ENCODE measurements around the gene ASXL2.

DNA sequence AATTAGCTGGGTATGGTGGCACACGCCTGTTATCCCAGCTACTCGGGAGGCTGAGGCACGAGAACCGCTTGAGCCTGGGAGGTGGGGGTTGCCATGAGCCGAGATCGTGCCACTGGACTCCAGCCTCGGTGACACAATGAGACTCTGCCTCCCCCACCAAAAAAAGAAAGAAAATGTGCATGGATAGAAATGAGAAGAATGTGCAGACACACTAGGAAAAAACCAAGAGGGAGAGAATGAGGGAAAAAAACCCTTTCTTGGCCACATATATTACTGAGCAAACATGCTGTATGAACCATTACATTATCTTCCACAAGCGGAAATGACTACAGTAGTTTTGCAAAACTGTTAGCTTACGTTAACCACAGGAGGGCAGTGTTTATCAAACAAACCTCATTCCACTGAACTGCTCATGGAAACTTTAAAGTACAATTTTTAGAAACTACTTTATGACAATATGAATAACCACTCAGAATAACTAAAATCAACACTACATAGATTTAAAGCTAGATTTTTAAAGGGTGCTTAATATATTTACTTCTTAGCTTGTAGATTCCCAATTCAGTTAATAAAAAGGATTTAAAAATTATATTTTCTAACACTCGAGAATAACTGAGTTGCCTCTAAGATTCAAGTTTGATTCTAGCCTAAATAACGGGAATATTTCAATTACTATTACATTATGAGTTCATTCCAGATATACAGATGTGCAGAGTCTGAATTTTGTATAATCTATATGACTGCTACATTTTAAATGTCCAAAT, 26.4 kb downstream of the ASXL2 start:
- TF ChIP-seq YY1 (IDR thresholded peaks at IDR 0.05; ENCODE audit: insufficient read depth, insufficient read length) = no peak
- no peak for TF ChIP-seq ZNF274 (IDR thresholded peaks at IDR 0.05; ENCODE audit: low read depth, low read length)
- TF ChIP-seq SUZ12 (IDR thresholded peaks at IDR 0.05; ENCODE audit: extremely low read depth, insufficient read depth, insufficient read length) = no peak

All from NT2/D1 (cell line).